IPS-18c (cell line): ENCODE data around the gene GHR.
"Not testable (repeated sequence)": the region's sequence is repeated elsewhere in the genome, so short reads cannot be mapped to it uniquely, and the experiment has no call there.

Experiments used
- H3K4me3 ChIP-seq: 2 replicates; pipeline ENCODE4 v1.7.0; 2013; ENCODE audit warnings: low read depth, mild to moderate bottlenecking, low read length, moderate library complexity; ENCODE audit not compliant: insufficient read depth
- H3K9me3 ChIP-seq: one replicate; pipeline ENCODE4 v1.6.1; 2013; ENCODE audit warnings: mild to moderate bottlenecking, low read length, moderate library complexity; ENCODE audit not compliant: control insufficient read depth, insufficient read depth

Gene GHR

GRCh38 chr5:42676362-42676761, 253.1 kb downstream of the GHR start:
- Histone ChIP-seq H3K9me3 (no peaks in the 10 kb centered on the region), H3K4me3 (no peak overlapping the region)

- Histone ChIP-seq H3K9me3 (no peaks in the 10 kb centered on the region), H3K4me3 (no peak overlapping the region)
Measured at GRCh38 chr5:42677156-42677842, 254.1 kb downstream of the GHR start.

- H3K4me3 ChIP-seq = no peak overlapping the region
- no peaks in the 10 kb centered on the region for H3K9me3 ChIP-seq
Measured at GRCh38 chr5:42680046-42680445, 256.8 kb downstream of the GHR start.

GRCh38 chr5:42685078-42685477, 261.8 kb downstream of the GHR start:
- H3K9me3 ChIP-seq, H3K4me3 ChIP-seq: not testable (repeated sequence)

GRCh38 chr5:42689391-42689790, 266.2 kb downstream of the GHR start:
- no peak overlapping the region for H3K4me3 ChIP-seq
- H3K9me3 ChIP-seq = no peaks in the 10 kb centered on the region

GRCh38 chr5:42691413-42691937, 268.2 kb downstream of the GHR start:
- H3K4me3 ChIP-seq = no peak overlapping the region
- H3K9me3 ChIP-seq = no peaks in the 10 kb centered on the region

- H3K4me3 ChIP-seq = no peak overlapping the region
Measured at GRCh38 chr5:42701351-42702059, 278.3 kb downstream of the GHR start.

GRCh38 chr5:42703238-42703637, 280.0 kb downstream of the GHR start:
- Histone ChIP-seq H3K4me3 (no peak overlapping the region), H3K9me3 (no peaks in the 10 kb centered on the region)

More at GRCh38 chr5:42701351-42702059, 278.3 kb downstream of the GHR start:
- H3K9me3 ChIP-seq = no peaks in the 10 kb centered on the region

- Histone ChIP-seq H3K9me3 (no peaks in the 10 kb centered on the region), H3K4me3 (no peak overlapping the region)
Measured at GRCh38 chr5:42715785-42716184, 292.5 kb downstream of the GHR start.

- Histone ChIP-seq H3K4me3 (no peak overlapping the region), H3K9me3 (no peaks in the 10 kb centered on the region)
Measured at GRCh38 chr5:42718591-42718990, 295.4 kb downstream of the GHR start.

GRCh38 chr5:42719034-42719433, 295.8 kb downstream of the GHR start:
- Histone ChIP-seq H3K4me3 (no peak overlapping the region), H3K9me3 (no peaks in the 10 kb centered on the region)

- Histone ChIP-seq H3K4me3 (no peak overlapping the region), H3K9me3 (no peaks in the 10 kb centered on the region)
Measured at GRCh38 chr5:42720251-42720650, 297.0 kb downstream of the GHR start.

- Histone ChIP-seq H3K9me3 (no peaks in the 10 kb centered on the region), H3K4me3 (no peak overlapping the region)
Measured at GRCh38 chr5:42721484-42721883, 298.2 kb downstream of the GHR start.

GRCh38 chr5:42734531-42735058, 311.4 kb downstream of the GHR start:
- not testable (repeated sequence) for H3K9me3 ChIP-seq, H3K4me3 ChIP-seq

- Histone ChIP-seq H3K4me3 (no peak overlapping the region), H3K9me3 (no peaks in the 10 kb centered on the region)
Measured at GRCh38 chr5:42740920-42741319, 317.7 kb downstream of the GHR start.

GRCh38 chr5:42745426-42745825, 322.2 kb downstream of the GHR start:
- Histone ChIP-seq H3K9me3 (no peaks in the 10 kb centered on the region), H3K4me3 (no peak overlapping the region)

- Histone ChIP-seq H3K4me3 (no peak overlapping the region), H3K9me3 (no peaks in the 10 kb centered on the region)
Measured at GRCh38 chr5:42745856-42746255, 322.6 kb downstream of the GHR start.

- no peak overlapping the region for H3K4me3 ChIP-seq
- no peaks in the 10 kb centered on the region for H3K9me3 ChIP-seq
Measured at GRCh38 chr5:42749020-42749419, 325.8 kb downstream of the GHR start.
